Measurements from ENCODE around the gene PAX6.

PAX6 gene

DNA sequence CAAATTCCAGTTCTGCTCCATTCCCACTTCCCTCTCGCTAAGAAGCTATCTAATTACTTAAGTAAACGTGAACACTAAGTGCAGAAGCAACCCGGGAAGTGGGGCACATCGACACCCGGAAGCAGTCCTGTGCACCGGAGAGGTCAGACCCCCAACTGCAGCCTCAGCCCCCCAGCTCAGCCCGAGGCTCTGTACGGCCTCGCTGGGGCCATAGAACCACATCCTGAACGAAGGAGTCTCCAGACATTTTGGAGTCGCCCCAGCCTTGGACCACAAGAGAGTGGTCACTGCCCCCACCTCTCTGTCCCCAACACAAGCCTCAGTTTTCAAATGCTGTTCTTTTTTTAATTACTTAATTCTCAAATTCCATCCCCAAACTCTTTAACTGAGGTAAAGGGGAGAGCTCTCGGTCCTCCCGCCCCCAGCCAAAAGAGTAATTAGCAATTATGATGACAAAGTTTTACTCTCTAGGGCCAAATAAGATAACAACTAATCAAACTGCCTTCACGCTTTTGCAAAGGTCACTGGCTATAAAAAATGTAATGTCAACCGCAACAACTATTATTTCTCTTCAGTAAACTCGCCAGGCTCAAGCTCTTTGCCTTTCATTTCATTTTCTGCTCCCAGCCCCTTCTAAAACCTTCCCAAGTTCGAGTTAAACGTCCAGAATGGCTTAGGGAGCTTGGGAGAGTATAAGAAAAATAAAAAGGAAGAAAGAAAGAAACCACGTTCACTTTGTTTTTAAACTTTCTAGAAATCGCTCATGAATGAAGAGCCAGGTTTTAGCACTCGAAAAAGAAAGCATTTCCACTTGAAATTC lies 2.2 kb downstream of the PAX6 start:
- DNase-seq (ENCODE audit: low read depth, low spot score) = no peak

DNA sequence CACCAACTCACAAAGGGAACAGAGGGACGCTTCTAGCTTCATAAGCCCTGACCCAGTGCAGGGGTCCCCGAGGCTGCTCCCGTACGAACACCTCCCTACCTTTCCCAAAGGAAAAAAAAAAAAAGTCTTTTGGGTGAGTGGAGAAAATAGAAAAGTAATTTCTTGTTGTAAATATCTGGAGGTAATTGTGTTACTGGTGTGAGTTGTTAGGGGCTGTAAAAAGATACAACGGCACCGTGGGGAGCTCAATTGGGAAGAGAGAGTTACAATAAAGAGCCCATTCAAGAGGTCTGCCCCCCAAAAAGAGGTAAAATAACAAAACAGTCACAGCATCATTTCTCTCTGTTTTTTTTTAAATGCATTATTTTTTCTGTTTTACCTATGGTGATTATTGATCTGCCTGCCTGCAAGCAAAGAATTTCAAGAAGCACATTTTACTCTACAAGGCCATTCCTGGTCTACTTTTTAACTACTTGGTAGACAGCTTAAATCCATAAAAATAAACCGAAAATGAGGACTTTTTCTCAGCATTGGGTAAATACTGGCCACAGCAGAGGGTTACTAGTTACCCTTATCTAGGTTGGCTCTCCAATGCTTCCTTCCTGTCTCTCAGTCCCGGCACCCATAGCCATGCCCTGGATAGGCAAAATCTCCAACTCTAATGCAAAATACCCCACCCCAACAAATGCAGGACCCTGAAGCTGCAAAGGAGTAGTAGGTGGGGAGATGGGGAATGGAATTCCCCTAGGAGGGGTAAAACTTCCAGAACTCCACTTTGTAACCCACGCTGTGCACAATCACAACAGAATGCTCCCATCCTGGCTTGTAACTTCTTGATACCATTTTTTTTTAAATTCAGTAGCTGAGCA lies 3.1 kb downstream of the PAX6 start:
- DNase-seq (ENCODE audit: low read depth, low spot score) = no peak

DNA sequence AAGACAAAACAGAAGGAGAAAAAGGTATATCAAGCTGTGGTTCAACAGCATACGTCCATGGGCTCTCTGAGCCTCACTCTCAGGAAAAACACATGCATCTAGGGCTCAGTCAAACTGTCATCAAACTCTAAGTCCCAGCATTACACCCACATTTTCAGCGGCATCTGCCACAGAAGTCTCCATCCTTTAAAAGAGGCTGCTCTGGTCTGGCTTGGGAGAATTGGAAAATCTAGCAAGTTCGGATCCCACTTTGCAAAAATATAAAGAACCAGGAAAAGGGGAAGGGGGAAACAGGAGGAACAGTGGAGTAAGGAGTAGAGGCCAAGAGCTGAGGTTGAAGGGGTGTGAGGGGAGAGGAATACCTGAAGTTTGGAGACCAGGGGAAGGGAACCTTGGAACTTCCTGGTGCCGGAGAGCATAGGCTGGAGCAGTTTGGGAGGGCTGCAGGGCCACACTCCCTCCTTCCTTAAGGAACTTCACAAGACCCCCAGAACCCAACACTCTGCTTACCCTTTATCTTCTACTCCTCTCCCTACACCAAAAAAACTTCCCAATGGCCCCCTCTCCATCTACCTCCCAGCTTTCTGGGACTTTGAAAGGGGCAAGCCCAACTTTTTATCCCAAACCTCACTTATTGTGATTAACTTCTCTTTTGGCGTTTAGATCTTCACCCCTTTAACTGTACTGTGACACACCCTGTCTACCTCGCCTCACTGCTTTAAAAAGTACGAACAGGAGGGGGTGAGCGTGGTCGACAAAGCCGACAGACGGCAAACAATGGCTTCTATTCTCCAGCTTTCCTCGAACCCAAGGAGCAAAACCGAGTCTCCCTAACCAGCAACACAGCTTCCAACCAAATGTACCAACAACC lies 4.0 kb downstream of the PAX6 start:
- DNase-seq (ENCODE audit: low read depth, low spot score) = no peak

DNA sequence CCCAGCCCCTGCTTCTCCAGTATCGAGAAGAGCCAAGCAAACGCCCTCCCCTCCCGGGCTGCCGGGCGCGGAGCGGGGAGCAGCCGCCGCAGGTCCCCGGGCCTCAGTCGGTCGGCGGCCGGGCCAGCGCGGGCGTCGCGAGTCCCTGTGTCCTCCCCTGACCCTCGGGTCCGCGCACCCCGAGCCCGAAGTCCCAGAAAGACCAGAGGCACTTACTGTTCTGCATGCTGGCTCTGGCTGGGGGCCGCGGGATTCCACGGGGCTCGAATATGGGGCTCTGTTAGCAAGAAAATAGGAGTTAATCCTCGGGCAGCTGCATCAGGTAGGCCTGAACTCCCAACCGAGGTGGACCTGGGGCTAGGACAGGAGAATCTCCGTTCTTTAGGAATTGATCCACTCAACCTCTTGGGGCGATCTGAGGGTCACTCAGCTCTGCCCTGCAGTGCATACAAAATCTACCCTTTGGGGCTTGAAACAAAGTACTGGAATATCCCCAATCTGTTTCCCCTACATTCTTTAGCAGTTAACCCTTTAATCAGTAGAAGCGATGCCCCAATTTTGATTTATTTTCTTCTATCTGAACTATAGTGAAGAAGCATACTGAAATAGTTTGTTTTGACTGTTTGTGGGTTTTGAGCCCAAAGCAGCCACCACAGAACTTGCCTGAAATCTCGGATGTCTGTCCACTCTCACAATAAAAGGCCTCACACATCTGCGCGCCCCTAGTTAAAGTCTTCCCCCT lies 4.8 kb downstream of the PAX6 start:
- DNase-seq (ENCODE audit: low read depth, low spot score) = no peak

DNA sequence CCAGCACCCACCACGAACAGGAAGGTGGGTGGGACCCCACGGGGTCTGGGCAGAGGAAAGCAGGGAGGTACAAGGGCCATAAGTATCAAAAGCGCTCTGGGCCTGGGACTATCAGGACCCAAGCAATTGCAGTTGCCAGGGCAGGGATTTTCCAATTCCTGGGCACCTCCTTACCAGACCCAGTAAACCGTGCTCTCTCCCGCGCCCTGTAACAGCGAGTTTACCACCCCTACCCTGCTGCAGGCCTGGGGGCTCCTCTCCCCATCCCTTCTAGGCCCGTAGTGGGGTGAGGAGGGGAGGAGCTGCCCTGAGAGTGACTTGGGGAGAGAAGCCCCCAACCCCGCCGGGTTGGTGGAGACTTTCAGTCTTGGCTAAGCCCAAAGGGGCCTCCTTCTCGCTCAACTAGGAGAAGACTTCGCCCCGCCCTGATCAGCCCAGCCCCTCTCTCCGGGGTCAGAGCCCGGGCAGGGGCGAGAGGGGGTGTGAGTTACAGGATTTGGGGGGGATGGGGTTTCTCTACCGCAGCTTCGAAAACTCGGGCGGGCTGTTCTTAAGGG lies 5.4 kb downstream of the PAX6 start:
- DNase-seq (ENCODE audit: low read depth, low spot score) = no peak

DNA sequence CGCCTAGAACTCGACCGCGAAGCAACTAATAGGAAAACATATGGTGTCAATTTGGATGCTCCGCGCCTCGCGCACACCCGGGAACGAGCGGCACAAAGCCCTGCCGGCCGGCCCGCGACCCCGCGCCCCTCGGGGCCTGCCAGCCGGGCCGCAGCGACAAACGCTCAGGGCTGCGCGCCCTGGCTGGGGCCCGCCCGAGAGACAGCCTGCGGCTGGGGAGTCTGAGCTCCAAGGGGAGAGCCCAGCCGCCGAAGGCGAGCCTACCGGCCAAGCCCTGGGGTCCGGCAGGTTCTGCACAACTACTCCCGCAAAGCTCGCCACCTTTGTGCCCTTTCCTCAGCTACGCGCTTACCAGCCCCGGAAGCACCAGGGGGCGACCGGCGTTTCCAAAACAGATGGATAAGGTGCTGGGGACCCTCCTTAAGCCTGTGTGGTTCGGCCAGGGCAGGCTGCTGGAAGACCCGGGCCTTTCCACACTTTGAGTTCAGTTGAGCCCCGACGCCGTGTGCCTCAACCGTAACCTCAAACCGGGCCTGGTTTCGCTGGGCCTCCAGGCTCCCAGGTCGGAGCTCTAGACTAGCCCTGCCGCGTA lies 6.0 kb downstream of the PAX6 start:
- DNase-seq (ENCODE audit: low read depth, low spot score) = no peak

DNA sequence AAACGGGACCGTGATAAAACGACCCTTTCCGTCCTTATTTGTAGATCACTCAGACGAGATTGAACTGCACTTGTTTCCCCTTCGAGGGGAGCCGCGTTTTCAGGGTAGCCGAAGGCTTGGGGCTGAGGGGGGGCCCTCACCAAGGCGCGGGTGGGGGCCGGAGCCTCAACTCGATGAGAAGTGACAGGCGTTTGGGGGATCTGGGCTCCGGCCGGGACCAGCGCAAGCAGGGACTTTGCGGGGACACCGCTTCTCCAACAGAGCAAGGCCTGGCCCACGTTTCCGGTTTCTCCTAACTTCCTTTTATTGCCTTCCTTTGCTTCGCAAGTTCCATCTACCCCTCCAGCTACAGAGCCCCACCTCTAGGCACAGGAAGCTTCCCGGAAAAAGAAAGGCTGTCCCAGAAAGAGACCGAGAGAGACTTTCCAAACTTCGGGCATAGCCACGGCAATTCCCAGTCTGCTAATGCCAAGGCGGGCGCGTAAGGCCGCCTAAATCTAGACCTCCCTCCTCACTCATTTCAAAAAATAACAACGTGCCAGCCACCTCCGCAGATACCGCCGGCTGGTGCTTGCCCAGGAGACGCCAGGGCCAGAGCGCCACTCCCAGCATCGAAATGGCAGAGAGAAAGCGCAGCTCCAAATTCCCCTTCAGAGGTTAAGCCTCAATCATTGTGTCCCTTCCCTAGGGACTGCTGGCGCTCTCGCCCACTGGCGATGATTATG lies 6.6 kb downstream of the PAX6 start:
- DNase-seq (ENCODE audit: low read depth, low spot score) = no peak

DNA sequence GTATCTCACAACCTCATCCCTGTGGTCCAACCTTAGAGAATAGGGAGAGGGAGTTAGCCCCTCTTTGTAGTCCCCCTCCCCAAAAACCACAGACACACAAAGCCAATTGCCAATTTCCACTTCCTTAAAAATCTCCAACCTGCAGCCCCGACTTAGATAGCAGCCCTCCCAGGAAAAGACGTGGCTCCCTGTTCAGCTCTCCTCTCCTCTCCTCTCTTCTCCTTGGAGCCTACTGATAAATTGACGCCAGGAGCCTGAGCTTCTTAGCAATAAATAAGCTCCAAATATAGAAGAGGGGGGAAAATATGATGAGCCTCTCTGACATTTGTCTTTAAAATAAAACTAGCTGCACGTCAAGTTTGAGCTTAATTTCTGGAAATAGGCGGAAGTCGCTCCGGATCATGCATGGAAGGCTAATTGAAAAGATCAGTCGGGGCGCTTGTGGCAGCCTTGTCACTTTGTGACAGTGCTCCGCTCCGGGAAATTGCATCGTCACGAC lies 7.3 kb downstream of the PAX6 start:
- DNase-seq (ENCODE audit: low read depth, low spot score) = no peak

DNA sequence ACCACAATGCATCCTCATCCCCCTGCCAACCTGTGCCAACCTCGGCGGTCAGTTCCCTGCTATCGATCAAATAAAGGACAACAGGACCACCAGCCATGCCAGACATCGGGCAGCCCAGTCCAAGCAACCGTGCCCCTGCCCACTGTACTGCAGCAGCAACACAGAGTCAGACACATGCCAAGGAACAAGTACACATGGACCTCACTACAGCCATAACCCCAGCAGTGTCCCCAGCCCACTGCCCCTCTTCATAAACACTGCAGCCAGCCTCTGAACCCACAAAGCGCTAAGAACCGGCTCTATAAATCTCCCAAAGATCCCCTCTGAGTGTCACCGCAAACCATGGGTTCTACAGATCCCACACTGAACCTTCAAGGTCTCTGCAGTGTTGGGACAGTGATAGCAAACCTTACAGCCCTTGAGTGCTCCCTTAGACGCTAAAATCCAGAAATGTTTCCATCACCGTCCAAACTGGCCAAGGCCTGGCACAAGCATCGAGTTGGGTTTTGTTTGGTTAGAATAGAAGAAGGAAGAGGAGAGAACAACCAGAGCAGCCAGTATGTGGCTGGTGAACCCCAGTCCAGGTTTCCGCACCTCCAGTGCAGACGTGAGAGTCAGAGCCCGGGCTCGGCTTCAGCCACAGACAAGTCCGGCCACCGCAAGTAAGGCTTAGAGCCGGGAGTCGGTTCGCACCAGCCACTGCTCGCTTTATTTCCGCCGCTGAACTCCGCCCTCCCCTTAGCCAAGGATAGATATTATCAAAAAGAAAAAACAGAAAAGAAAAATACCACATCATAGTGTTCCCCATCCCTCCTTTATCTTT lies 7.9 kb downstream of the PAX6 start:
- no peak for DNase-seq (ENCODE audit: low read depth, low spot score)

DNA sequence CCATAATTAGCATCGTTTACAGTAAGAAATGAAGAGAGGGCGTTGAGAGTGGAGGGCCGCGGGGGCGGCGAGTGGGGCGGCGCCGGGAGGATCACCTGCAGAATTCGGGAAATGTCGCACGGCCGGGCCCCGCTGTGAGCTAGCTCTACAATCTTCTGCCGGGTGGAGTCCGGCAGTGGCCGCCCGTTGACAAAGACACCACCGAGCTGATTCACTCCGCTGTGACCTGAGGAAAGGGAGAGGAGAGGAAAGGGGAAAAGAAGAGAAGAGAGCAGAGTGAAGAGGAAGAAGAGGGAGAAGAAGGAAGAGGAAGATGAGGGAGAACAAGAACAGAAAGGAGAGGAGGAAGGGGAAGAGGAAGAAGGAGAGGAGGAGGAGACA lies 8.5 kb downstream of the PAX6 start:
- no peak for DNase-seq (ENCODE audit: low read depth, low spot score)

DNA sequence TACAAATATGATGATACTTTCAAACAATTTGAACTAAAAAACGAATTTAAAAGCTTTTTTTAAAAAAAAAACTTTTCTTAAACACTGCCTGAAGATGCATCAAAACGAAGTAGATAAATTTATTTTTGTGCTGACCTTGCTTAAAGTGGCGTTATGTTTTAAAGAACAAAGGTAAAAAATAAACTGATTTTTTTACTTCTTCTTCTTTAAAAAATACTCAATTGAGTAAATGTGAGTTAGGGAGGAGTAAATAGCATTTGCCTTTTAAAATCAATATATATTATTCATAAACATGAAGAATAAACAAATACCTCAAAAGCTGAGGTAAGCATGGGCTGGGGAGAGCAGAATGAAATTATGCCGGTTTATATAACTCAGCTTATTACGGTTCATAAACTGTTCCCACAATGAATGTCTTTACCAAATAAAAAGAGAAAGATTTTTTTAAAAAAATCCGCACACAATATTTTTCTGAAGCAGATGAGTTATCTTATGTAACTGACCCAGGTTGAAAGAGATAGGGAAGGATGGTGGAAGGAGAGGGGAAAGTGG lies 9.0 kb downstream of the PAX6 start:
- no peak for DNase-seq (ENCODE audit: low read depth, low spot score)

DNA sequence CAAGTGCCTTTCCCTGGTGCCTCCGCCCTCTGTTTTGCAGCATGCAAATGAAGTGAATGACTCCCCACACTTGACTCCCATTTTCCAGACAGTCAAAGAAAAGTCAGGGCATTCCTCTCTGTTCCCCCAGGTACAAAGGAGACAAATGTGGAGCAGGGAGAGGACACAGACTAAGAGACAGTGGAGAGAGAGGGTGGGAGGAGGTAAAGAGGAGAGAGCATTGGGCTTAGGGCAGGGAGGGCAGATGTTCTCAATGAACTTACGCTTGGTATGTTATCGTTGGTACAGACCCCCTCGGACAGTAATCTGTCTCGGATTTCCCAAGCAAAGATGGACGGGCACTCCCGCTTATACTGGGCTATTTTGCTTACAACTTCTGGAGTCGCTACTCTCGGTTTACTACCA lies 9.8 kb downstream of the PAX6 start:
- DNase-seq (ENCODE audit: low read depth, low spot score) = no peak

DNA sequence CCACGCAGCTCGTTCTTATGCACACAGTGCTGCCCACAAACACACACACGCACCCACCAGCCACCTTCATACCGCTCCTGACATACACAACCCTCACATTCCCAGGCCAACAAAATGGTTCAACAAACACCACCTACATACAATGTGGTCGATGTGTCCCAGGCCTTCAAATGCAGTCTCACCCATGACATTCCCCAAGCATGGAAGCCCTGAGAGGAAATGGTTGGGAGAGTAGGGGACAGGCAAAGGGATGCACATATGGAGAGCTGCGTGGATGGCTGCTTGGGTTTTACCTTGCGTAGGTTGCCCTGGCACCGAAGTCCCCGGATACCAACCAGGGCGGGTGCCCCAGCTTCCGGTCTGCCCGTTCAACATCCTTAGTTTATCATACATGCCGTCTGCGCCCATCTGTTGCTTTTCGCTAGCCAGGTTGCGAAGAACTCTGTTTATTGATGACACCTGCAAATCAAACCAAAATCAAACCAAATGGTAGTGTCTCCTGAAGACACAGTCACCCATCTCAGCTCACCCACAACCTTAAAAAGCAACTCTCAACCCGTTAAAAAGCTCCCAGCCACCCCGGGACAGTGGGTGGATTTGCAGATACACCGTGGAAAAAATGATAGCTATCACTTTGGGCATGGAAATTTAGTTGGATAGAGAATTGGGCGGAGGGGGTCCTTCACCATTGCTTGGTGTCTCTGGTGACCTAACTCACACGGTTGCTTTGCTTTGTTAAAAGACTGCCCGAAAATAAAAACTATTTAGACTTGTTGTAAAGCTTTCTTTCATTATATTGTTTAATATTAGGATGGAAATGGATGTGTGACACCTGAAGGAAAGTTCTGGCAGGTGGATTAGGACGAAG lies 10.5 kb downstream of the PAX6 start:
- DNase-seq (ENCODE audit: low read depth, low spot score) = no peak

DNA sequence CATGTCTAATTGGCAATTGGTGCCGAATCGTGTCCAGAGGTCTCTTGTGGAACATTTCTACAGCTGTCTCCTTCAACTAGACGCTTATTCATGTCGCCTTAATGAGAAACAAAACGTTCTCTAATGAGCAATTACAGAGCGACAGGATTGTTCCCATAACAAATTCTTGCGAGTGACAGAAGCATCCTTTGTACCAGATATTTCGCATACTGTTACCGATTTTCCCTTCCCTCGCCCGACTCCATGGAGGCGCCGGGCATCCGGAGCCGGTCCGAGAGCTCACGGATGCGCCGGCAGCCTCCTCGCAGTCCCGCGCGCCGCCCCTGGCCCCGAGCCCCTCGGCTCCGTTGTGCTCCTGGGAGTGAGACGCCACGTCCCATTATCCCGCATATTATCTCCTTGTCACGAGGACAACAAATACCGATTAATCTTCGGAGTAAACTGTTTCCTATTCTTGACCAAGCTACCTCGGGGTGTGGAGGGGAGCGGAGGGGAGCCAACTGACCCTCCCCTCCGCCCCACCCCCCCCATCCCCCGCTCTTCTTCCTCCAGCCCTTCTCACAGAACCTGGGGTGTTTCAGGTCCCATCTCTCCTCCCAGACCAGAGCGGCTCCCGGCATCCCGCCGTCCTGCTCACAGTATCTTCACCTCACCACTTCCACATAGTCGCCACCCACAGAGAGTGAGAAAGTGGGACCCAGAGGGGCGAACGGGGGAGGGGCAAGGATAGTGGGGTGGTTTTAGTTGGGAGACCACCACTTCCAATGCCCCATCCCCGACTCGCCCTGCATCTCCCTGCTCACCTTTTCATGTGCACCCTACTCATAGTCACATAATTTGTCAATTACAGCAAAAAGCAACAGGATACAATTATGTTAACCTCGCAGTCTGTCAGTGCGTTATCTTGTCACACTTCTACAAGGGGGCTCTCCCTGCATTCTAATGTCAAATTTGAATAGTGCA lies 11.4 kb downstream of the PAX6 start:
- no peak for DNase-seq (ENCODE audit: low read depth, low spot score)

DNA sequence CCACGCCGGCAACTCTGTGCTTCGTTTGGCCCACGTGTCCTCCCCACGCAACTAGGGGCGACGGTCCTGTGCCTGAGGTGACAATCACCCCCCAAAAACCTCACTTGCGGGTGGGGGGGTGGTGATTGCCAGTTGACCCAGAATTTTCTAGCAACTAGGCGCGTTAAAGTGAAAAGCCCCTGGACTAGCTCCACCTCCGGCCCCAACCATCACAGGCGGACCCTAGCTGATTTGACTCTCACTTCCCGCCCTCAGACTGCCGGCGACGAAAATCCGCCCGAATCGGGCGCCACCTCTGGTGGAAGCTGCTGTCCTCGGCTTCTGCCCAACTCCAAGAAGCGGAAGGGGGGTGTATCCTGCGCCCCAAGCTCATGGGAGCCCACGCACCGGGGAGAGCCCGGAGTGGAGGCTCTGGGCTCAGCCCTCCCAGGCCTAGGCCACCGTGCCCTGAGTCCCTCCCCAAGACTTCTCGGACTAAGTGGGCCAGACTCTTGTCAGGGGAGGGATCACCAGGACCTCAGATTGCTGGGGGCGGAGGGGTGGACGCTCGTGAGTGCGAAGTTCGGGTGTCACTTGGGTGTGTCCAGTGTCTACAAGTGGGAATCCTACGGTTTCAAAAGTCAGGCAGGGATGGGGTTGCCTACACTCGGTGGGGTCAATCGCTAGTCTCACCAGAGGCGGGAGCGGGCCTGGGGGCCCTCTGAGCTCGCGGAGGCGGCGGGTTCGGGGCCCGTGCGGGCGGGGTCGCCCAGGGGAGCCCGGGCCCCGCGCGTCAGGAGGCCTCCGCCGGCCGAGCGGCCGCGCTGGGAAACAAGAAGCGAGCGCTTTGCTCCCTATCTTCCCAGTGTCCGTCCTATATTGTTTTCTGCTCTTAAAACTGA lies 12.3 kb downstream of the PAX6 start:
- no peak for DNase-seq (ENCODE audit: low read depth, low spot score)
